Endothelial cell of umbilical vein (primary cell): ENCODE data around the gene NRROS.

ENCODE experiments used
- CTCF ChIP-seq, 2 donors: IDR thresholded peaks; 1 replicate in 1 of 2; 2 replicates in 1 of 2; pipeline ENCODE4 v1.5.1; 2011; ENCODE audit warnings: low read length in 2 of 2, mild to moderate bottlenecking in 2 of 2, moderate library complexity in 2 of 2, control low read depth in 1 of 2, inconsistent platforms in 1 of 2, low read depth in 1 of 2; ENCODE audit not compliant: insufficient read depth in 1 of 2; ENCODE audit errors: extremely low read depth in 1 of 2
- EZH2 ChIP-seq: IDR thresholded peaks from 2 replicates; pipeline ENCODE4 v1.6.1; 2012; ENCODE audit warnings: borderline replicate concordance, low read depth, mild to moderate bottlenecking, moderate library complexity, low read length, inconsistent platforms; ENCODE audit not compliant: severe bottlenecking
- POLR2A ChIP-seq: IDR thresholded peaks from 2 replicates; pipeline ENCODE4 v1.6.1; 2012; ENCODE audit warnings: low read depth, mild to moderate bottlenecking, control low read depth, low read length
- POLR2AphosphoS5 ChIP-seq: IDR thresholded peaks from 2 replicates; pipeline ENCODE4 v1.6.1; 2012; ENCODE audit warnings: low read depth, mild to moderate bottlenecking, control low read depth, low read length, moderate library complexity; ENCODE audit not compliant: insufficient read depth

GRCh38 chr3:196697270-196697669 lies 57.8 kb downstream of the NRROS start:
- TF ChIP-seq CTCF (IDR thresholded peaks at IDR 0.05; ENCODE audit: extremely low read depth in 1 of 2, insufficient read depth in 1 of 2, low read depth in 1 of 2, low read length in 2 of 2): no peak
- no peak for TF ChIP-seq POLR2A
- no peak for TF ChIP-seq POLR2AphosphoS5
- no peak for TF ChIP-seq EZH2
